Activated T-cell treated with anti-CD3 and anti-CD28 coated beads, Interleukin-2, amount 50 U/mL, for 48 hours (primary cell): Measurements from ENCODE around the gene ENPP3.
A peak's percentile ranks its signal among the peaks of the same experiment; 100 is the strongest.

Source experiments
- DNase-seq, 2 experiments: peaks; one replicate each; pipeline ENCODE4 v3.0.0-alpha.2; 2020

ENPP3 gene

DNA sequence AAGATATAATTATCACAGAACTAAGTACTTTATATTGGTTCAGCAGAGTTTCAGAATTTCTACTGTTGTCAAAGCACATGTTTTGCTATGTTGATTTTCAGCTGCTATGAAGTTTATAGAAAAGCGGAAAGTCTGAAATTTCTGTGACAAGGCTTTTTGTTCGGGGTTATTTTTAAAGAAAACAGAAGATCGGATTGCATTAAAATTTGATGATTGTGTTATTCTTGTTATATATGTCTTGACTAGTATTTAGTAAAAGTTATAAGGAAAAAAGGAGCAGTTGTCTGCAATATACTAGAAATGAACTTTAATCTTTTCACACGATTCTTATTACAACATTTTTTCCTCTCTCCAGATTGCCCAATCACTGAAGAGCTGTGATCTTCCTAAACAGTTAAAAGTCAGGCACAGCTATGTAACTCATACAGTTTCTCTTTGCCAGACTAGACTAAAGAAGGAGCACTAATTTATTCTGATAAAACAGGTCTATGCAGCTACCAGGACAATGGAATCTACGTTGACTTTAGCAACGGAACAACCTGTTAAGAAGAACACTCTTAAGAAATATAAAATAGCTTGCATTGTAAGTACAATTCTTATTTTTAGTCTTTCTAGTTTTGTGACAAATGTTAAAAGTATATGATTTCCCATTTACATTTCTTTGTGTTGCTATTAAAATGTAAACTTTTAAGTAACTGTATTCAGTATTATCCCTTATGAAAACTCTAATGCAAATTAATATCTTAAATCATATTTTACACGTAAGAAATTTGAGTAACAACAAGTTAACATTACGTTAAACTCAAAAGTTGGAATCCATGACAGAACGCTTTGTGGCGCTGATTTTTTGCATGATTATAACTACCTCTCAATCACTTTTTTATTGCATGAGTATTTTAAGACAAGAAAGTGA is at the start of gene ENPP3:
ENPP3 (plus strand) TSS at position 423 of the 913 bp plus-strand sequence; CDS start at position 506, 83 bp downstream.
- DNase-seq: no peak

DNA sequence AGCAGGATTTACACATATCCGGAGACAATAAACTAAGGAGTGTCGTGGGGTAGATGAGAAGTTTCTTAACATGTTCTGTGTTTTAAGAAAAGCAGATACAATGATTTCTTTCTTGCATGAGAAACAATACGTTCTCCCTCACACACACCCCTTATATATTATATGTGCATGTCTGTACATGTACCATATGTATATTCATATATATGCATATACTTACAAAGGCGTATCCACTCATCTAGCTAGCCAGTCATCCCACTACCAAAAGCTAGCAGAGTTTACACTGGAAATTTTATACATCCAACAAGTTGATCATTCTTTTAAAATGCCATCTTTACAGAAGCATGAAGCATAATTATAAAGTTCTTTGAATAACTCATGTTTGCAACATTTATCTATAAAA is 49.2 kb upstream of the ENPP3 start:
- DNase-seq: no peak

DNA sequence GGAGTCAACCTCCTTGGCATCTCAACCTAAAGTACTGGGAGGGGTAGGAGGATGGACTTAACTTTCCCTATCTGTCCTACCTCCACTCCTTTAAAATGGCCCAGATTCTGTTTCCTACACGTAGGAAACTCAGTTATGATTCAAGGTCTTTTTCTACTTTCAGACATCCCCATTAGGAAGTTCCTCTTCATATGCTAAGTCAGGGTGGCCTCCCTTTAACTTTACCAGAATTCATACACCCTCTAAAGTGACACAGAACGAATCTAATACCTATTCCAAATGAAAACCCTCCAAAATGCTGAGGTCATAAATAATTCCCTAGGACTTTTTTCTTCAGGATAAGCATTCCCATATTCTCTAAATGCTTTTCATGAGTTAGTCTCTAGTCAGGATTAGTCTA is 48.5 kb upstream of the ENPP3 start:
- no peak for DNase-seq

DNA sequence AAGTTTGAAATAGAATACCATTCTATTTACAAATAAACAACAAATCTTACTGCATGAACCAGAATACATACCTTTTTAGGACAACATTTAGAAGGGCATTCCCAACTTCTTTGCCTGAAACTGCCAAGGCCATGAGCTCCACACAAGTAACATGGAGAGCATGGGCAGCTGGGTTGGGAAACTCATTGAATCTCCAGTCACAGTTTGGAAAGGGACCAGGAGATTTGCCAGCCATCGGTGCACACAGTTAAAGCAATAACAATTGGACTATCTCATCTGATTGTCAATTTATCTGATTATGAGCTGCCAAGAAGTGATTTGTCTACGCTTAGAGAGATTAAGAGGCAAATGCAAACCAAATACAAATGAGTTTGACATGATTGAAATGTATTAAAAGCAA is 44.2 kb upstream of the ENPP3 start:
- no peak for DNase-seq

DNA sequence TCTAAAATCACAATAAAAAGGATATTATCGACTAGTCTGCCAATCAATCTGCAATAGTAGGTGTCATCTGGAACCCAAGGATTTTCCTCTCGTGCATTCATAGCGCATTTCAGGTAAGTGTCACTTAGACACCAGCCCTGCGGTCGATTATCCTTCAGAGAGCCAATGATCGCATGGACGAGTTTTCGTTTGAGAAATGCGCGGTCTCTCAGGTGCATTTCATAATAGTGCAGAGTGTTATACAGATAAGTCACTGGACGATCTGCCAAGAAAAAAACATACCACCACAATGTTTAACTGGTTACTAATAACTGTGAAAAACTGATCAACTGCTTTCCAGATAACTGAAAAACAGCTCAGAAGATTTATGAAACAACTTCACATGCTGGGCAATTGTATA is 43.0 kb upstream of the ENPP3 start:
- no peak for DNase-seq

DNA sequence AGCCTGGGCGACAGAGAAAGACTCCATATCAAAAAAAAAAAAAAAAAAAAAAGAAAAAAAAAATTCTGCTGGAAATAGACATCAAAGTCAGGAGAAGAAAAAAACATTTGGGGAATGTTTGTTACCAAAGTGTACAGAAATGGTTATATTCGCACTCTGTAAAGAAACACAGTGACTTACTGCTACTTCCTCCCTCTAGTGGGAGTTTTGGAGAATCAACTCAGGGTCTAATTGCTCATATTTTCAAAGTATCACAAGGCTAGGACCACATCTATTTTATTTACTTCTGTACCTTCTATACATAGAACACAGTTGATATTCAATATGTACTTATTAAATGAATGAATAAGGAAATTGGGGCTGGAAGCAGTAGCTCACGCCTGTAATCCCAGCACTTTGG is 39.7 kb upstream of the ENPP3 start:
- DNase-seq: no peak

DNA sequence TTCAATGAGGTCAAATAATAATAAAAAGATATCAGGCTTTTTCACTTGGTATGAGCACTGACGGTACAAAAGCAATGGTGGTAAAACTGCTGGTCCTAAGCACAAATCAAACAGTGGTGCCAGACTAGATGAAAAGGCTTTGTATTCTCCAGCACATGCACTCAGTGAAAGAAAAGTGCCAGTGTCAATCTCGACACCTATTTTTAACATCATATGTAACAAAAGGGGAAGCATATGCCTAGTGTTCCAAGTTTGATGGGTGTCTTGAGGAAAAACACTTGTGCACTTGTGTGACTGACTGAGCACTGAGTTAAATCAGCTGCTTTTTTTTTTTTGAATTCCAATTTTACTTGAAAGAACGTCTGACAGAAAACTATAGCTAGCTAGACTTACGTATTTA is 36.4 kb upstream of the ENPP3 start:
- DNase-seq: no peak

DNA sequence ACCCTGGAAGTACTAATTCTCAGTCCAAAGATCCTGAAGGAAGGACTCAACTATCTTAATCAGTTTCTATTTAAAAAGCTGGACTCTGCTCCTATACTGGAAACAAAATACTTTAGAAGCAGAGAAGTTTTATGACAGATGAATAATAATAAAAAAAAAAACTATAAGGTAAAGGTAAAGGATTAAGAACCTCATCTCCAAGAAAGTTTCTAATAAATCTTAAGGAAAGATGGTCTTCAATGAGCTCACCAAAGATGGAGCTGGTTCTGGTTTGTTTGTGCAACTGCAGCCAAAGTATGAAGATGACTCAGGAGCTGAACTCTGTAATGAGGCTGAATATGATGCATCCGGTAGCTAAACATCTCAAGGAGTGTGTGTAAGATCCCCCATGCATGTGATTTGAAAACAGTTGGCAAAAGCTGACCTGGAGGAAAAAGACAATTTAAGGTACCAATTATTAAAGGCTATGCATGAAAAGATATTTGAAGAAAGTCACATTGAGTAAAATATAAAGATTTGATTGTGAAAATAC is 34.3 kb upstream of the ENPP3 start:
- no peak for DNase-seq

DNA sequence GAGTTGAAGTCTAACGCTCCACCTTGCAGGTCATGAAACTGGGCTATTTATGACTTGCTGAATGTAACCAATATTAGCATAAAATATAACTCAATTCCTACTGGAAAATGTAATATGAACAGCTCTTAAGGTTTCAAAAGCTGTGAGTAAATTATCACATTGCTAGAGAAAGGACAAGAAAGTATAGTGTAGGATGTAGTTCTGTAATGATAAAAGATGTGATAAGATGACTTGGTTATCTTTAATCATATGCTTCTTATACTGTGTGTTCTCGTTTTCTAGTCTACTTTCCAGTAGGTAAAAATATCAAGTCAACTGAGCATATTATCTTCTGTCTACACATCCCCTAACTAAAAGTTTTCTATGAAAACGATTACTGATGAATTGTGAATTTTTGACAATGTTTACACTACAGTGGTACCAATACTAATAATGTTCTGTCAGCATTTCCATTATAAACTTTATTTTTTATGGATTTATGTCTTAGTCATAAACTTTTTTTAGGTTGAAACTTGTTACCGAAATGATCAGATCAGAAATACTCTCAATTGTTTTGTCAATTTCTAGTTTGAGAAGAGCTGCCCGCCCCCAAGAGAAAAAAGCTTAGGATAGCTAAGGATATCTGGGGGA is 23.7 kb upstream of the ENPP3 start:
- no peak for DNase-seq

DNA sequence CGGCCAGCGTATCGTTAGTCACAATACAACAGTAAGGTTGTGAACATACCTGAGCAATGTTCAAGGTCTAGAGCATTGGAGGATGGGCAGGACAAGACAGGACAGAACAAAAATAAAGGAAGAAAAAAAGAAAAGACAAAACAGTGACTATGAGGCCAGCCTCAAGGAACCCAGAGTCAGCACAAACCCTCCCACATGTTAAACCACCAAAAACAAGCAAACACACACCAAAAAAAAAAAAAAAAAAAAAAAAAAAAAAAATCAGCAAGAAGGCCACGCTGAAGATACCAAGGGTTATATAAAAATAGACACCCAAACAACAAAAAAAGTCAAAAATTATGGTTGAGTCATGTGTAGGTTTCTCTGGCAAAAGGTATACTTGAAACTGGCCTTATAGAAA is 21.8 kb upstream of the ENPP3 start:
- DNase-seq: no peak

DNA sequence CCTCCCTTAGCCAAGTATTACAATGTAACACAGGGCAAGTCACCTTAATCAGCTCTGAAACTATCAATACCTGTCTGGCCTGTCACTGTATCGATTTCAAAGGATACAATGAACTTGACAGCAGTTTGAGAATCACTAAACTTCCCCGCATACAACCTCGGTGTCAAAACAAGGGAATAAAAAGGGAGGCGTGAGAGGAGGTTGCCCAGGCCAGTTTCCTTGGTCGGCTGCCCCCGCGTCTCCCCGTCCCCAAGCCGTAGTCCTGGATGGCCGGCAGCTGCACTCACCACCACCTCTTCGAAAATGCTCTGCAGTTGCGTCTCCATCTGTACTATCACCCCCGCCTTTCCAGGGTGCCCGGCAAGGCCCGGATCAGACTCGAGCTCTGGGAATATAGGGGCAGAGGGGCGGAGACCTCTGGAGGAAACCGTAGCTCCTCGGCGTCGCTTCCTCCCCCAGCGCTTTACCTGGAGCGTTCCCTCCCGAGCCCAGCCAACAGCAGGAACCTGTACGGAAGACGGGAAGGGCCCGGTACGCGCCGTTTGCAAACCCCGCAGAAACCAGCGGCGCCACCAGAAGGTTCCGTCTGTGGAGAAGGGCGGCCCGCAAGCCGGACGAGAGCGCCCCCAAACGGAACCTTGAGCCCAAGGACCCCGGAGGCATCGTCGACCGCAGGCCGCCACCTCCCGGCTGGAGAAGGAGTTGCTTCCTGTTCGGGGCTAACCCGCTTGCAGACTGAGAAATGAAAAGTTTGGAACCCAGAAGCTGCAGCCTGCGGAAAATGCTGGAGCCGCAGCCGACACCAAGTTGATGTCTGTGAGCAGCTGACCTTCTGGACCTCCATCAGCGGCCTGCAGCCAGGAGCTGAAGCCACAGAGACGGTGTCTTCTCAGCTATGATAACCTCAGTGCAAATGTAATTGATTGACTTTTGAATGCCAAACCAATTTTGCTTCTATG is 9.1 kb upstream of the ENPP3 start, which contains the start of gene MED23:
MED23 (minus strand) TSS at position 519 of the 959 bp plus-strand sequence; CDS start at position 326, 193 bp downstream.
- peak; percentile 99 for DNase-seq

DNA sequence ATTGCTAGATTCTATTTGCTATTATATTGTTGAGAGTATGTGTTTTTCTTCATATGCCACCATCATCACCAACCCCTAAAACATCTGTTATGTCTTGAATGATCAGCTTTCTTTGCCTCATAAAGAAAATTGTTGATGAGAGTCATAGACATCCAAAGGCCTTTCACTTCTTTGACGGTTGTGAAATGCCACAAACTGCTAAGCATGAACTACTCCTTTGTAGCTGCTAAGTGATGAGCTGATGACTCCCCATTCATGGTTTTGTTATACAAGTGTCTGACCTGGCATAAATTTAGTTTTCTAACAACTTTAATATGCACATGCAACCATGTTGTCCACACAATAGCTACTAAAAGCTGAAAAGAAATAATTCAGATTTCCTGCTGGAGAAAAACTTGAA is 8.4 kb upstream of the ENPP3 start:
- no peak for DNase-seq

DNA sequence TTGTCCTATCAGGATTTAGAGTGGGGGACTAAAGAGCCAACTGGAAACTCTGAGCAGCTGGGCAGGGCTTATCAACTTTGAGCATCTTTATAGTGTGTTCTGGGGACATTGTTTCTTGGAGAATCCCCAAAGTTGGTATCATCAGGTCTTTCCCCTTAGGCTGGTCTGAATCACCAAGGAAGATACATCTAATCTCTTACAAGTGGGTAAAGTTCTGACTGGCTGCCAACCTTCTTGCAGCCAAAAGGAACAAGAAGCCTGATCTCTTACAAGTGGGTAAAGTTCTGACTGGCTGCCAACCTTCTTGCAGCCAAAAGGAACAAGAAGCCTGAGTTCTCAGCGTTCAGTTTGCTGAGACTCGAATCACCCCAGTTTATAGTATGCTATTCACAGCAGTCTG is 7.5 kb upstream of the ENPP3 start:
- DNase-seq: no peak

DNA sequence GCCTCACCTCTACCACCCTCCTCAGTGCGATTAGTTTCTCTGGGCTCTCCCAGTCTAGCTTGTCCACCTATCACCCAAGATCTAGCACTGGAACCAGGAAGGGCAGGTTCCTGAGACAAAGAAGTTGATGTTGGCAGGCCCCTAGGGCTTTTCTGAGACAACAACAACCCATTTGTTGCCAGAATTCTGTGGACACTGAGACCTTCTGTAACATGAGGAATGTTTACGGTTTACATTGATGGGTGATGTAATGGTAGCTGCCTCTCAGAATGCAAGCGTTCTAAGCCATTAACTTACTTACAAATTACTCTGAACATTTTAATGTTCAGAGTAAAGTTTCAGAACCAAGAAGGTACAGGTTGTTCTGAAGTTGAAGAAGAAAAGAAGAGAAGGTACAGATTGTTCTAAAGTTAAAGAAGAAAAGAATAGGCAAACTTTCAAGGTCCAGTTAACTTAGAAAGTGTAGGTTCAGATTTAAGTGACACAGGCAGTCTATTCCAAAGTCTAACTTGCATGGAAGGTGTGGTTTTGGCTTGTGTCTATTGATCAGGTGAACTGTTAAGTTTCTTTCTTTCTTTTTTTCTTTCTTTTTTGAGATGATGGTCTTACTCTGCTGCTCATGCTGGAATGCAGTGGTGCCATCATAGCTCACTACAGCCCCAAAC is 5.3 kb upstream of the ENPP3 start:
- no peak for DNase-seq

DNA sequence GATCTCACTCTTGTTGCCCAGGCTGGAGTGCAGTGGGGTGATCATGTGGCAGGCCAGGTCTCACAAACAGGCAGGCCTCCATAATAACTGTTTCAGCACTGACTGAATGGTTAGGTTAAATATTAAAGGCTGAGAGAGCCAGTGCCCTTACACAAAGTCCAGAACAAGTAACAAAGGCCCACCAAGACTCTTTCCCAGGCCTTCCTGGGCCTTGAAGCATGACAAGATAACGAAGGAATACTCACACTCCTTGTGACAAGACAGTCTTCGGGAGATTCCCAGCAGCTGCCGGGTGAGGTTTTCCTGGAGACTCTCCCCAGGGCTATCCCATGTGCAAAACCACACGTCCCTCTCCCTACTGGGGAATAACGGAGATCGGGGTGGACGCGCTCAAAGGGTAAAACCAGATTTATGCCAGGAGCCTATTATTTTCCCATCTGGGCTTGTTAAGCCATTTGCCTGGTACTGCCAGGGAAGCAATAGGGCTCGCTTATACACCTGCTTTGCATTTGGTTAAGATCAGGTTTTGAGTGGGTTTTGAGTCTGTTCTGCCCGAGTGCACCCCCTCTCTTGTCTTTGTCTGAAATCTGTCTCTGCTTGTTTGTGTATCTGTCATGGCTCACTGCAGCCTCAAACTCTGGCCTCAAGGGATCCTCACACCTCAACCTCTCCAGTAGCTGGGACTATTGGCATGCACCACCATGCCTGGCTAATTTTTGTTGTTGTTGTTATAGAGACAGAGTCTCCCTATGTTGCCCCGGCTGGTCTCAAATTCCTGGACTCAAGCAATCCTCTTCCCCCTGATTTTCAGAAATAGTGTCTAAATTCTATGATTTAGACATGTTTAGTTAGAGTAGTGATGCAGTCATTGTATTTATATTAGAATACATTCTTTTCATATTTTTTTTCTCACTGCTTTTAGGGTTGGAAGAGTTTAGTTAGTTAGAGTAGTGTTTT is 1.4 kb upstream of the ENPP3 start:
- no peak for DNase-seq

DNA sequence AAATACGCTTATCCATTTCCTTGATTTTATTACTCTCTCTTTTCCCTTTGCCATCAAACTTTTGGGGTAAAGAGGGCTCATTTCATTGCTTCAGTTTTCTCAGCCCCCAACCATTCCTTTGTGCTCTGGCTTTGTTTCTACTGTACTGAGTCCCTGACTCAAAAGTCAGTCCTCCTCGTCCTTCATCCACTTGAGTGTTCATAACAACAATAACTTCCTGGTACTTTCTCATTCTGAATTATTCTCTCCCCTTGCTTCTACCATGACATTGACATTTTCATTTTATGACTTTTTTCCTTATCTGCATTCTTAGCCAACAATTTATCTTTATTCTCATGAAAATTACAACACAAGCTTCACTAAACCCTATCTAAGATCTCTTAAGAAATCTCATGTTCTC is 911 bp downstream of the ENPP3 start:
- no peak for DNase-seq

DNA sequence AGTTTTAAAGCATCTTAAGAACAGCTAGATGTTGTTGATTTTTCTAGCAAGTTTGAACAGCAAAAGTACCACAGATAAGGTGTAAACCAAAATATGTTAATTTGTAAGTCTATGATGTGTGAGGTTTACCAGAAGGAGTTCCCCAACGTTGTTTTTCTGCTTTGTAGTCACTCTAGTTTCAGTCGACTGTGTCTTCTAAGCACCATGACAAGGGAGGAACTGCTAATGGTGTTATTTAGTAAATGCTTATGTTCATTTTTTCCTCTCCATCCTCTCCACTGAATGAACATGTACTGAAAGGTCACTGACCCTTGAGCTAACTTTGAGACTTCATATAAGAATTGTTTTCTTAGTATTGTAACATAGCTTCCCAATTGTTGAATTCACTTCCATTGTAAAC is 3.0 kb downstream of the ENPP3 start:
- no peak for DNase-seq

DNA sequence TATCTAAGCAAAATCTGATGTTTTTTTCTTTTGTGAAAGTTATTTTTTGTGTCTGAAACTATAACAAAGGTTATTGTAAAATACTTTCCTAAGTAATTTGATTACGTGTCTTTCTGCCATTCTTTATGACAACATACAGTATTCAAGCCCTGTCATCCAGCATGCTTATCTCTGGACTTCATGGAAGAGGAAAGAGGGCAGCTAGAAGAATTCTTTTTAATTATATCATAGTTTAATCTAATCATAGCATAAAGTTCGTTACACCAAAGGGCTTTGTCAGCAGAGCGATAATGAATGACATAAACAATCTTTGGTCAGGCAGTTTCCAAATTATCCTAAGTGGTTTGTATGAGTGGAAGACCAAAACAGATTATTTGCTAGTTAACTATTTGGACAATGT is 3.5 kb downstream of the ENPP3 start:
- DNase-seq: no peak

DNA sequence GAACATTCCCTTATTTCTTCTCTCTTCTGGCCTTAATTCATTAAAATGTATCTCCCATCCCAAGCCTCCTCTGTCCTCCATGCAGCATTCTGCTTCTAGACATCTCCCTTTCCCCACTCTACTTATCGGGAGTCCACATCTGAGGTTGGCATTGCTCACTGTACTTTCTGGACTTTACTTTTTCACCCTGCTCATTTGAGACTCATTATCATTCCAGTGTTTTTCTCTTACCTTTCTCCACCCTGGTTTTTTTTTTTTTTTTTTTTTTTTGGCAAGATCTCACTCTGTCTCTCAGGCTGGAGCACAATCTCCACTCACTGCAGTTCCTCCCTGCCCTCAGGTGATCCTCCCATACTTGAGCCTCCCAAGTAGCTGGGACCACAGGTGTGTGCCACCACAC is 4.5 kb downstream of the ENPP3 start:
- no peak for DNase-seq

DNA sequence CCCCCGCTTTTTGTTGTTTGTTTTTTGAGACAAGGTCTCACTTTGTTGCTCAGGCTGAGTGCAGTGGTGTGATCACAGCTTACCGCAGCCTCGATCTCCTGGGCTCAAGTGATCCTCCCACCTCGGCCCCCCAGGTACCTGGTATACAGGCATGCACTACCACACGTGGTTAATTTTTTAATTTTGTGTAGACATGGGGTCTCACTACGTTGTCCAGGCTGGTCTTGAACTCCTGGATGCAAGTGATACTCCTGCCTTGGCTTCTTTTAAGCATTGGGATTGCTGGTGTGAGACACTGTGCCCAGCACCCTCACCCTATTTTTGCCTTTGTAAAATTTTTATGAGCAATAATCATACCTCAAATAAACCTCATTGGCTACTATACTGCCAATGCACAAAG is 5.5 kb downstream of the ENPP3 start:
- DNase-seq: no peak

DNA sequence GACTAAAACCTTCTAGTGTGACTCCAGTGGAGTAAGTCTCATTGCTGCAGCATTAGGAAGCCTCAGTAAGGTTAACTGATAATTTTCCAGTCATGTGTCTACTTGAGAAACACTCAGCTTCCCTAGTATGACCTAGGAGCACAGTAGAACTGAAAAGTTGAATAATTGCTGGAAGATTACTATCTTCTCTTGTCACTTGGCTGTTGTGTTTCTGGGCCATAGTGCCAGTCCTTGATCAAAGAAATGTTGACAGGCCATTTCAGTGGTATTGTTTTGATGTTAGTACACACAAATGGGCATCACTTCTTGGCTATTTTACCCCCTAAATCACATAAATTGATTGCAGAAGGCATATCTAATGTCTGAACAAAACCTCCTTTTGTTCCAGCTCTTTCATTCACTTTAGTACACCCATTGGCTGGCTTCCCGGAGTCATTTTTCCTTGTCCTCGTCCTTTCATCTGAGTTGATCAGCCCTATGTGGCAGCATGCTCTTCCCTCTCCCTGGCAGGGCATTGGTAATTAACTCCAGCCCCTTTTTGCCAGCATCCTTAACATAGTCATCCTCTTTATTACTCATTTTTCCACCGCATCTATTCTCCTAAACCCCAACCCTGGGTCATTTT is 6.0 kb downstream of the ENPP3 start:
- no peak for DNase-seq
